ENCODE data around the gene ZNF536. TPM values are rescaled to one million over a fixed set of nuclear protein-coding genes. Genes with fewer than 3 reads are reported as not detected.

The ZNF536 gene
- total and polyA plus RNA-seq, 2 donors (not counting 3 experiments of a cell fraction or from before 2014, with no cell fraction given) = not detected

DNA sequence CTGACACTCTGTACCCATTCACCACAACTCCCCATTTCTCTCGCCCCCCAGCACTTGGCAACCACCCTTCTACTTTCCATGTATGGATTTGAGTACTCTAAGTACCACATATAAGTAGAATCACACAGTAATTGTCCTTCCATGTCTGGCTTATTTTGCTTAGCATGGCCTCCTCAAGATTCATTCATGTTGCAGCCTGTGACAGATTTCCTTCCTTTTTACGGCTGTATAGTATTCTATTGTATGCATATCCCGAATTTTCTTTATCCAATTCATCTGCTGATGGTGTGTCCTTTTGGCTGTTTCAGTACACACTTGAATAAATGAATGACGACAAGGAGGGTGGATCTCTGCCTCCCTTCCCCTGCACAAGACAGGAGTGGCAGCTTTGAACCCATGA, 95.1 kb downstream of the ZNF536 start:
- intact Hi-C loops (cut with micrococcal nuclease) (no loop called here), dilution Hi-C loops (cut with MboI; ENCODE audit: extremely low pct_ligation_motif_present, low sequenced_read_pairs) (no loop called here)
- H3K27me3 ChIP-seq (ENCODE audit: control insufficient read depth in 2 of 2, insufficient read depth in 2 of 2, low read length in 2 of 2) = no peaks in the 10 kb centered on the region
- no peak overlapping the region for H3K4me2 ChIP-seq (ENCODE audit: insufficient read depth, low read length)
- no peak overlapping the region for H3K4me3 ChIP-seq (replicated peaks in 1 of 3; ENCODE audit: insufficient read depth in 1 of 3, low read depth in 1 of 3, low read length in 3 of 3)
- peaks cover 9% of the 10 kb centered on the region for H3K9me3 ChIP-seq (replicated peaks; ENCODE audit: control insufficient read depth, insufficient read depth, low read length)
- H3K9me1 ChIP-seq (replicated peaks; ENCODE audit: control insufficient read depth, extremely low read depth, insufficient read depth, low read length) = no peaks in the 10 kb centered on the region
- H2AFZ ChIP-seq (ENCODE audit: low read depth, low read length) = no peak overlapping the region
- TF ChIP-seq JUN (IDR thresholded peaks at IDR 0.05; ENCODE audit: borderline replicate concordance, insufficient read depth, insufficient read length, low read depth) = no peak
- TF ChIP-seq MYC (IDR thresholded peaks at IDR 0.05; ENCODE audit: low read depth, low read length) = no peak
- no peak for TF ChIP-seq GATA2 (IDR thresholded peaks at IDR 0.05; ENCODE audit: insufficient read depth, insufficient read length, low read depth, low read length)
- TF ChIP-seq EZH2 (IDR thresholded peaks at IDR 0.05; ENCODE audit: borderline replicate concordance, low read depth, low read length, severe bottlenecking) = no peak
- TF ChIP-seq, protein P1, sequence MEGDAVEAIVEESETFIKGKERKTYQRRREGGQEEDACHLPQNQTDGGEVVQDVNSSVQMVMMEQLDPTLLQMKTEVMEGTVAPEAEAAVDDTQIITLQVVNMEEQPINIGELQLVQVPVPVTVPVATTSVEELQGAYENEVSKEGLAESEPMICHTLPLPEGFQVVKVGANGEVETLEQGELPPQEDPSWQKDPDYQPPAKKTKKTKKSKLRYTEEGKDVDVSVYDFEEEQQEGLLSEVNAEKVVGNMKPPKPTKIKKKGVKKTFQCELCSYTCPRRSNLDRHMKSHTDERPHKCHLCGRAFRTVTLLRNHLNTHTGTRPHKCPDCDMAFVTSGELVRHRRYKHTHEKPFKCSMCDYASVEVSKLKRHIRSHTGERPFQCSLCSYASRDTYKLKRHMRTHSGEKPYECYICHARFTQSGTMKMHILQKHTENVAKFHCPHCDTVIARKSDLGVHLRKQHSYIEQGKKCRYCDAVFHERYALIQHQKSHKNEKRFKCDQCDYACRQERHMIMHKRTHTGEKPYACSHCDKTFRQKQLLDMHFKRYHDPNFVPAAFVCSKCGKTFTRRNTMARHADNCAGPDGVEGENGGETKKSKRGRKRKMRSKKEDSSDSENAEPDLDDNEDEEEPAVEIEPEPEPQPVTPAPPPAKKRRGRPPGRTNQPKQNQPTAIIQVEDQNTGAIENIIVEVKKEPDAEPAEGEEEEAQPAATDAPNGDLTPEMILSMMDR (IDR thresholded peaks at IDR 0.05; ENCODE audit: extremely low read depth in 1 of 2, insufficient read depth in 1 of 2, low read depth in 1 of 2, low read length in 2 of 2) = no peak
- FAIRE-seq (no peak), DNase-seq (ENCODE audit: low read depth, low spot score) (no peak)
- BruUV-seq (replicated peaks) = no TSS peak
- no peaks in the 10 kb centered on the region for H3K4me1 ChIP-seq (ENCODE audit: control insufficient read depth, extremely low read depth, insufficient read depth, low read length)
- H3K9ac ChIP-seq (replicated peaks; ENCODE audit: extremely low read depth, insufficient read depth, low read length) = no peak overlapping the region
- no peaks in the 10 kb centered on the region for H3K36me3 ChIP-seq (ENCODE audit: control insufficient read depth in 2 of 2, extremely low read depth in 1 of 2, insufficient read depth in 2 of 2, low read length in 2 of 2)
- ChIA-PET POLR2A (no interaction called here), CTCF (no interaction called here)
- H4K20me1 ChIP-seq (replicated peaks; ENCODE audit: control insufficient read depth, extremely low read depth, insufficient read depth, low read length) = no peaks in the 10 kb centered on the region
- no peak overlapping the region for H3K27ac ChIP-seq (ENCODE audit: insufficient read depth, low read depth, low read length)
- H3K79me2 ChIP-seq (ENCODE audit: control insufficient read depth, insufficient read depth, low read length) = no peaks in the 10 kb centered on the region

GRCh38 chr19:30469774-30470173, 97.6 kb downstream of the ZNF536 start:
- H4K20me1 ChIP-seq (replicated peaks; ENCODE audit: control insufficient read depth, extremely low read depth, insufficient read depth, low read length) = no peaks in the 10 kb centered on the region
- intact Hi-C loops (cut with micrococcal nuclease) = no loop called here
- H2AFZ ChIP-seq (ENCODE audit: low read depth, low read length) = no peak overlapping the region
- H3K36me3 ChIP-seq (ENCODE audit: control insufficient read depth in 2 of 2, extremely low read depth in 1 of 2, insufficient read depth in 2 of 2, low read length in 2 of 2) = no peaks in the 10 kb centered on the region
- H3K4me1 ChIP-seq (ENCODE audit: control insufficient read depth, extremely low read depth, insufficient read depth, low read length) = no peaks in the 10 kb centered on the region
- BruUV-seq (replicated peaks) = no TSS peak
- no peaks in the 10 kb centered on the region for H3K27me3 ChIP-seq (ENCODE audit: control insufficient read depth in 2 of 2, insufficient read depth in 2 of 2, low read length in 2 of 2)
- CTCF ChIA-PET = no interaction called here
- no peak for FAIRE-seq
- H3K4me3 ChIP-seq (replicated peaks in 1 of 3; ENCODE audit: insufficient read depth in 1 of 3, low read depth in 1 of 3, low read length in 3 of 3) = no peak overlapping the region
- no peak overlapping the region for H3K27ac ChIP-seq (ENCODE audit: insufficient read depth, low read depth, low read length)
- H3K4me2 ChIP-seq (ENCODE audit: insufficient read depth, low read length) = no peak overlapping the region
- no peak overlapping the region for H3K9ac ChIP-seq (replicated peaks; ENCODE audit: extremely low read depth, insufficient read depth, low read length)
- POLR2A ChIA-PET = no interaction called here
- H3K9me3 ChIP-seq (replicated peaks; ENCODE audit: control insufficient read depth, insufficient read depth, low read length) = peaks cover 6% of the 10 kb centered on the region
- TF ChIP-seq POLR2A (IDR thresholded peaks at IDR 0.05; ENCODE audit: low read depth, low read length) = no peak
- TF ChIP-seq JUN (IDR thresholded peaks at IDR 0.05; ENCODE audit: borderline replicate concordance, insufficient read depth, insufficient read length, low read depth) = no peak
- no peak for TF ChIP-seq FOS (IDR thresholded peaks at IDR 0.05; ENCODE audit: borderline replicate concordance, insufficient read depth, low read length)
- TF ChIP-seq, protein P1 (IDR thresholded peaks at IDR 0.05; ENCODE audit: extremely low read depth in 1 of 2, insufficient read depth in 1 of 2, low read depth in 1 of 2, low read length in 2 of 2) = no peak
- no peak for TF ChIP-seq MAX (IDR thresholded peaks at IDR 0.05; ENCODE audit: insufficient read depth, insufficient read length)
- TF ChIP-seq EZH2 (IDR thresholded peaks at IDR 0.05; ENCODE audit: borderline replicate concordance, low read depth, low read length, severe bottlenecking) = no peak
- no peak for TF ChIP-seq POLR2AphosphoS5 (IDR thresholded peaks at IDR 0.05; ENCODE audit: insufficient read depth, low read depth, low read length)
- no peak for TF ChIP-seq GATA2 (IDR thresholded peaks at IDR 0.05; ENCODE audit: insufficient read depth, insufficient read length, low read depth, low read length)
- TF ChIP-seq MYC (IDR thresholded peaks at IDR 0.05; ENCODE audit: low read depth, low read length) = no peak
- H3K79me2 ChIP-seq (ENCODE audit: control insufficient read depth, insufficient read depth, low read length) = no peaks in the 10 kb centered on the region
- DNase-seq (ENCODE audit: low read depth, low spot score) = no peak
- H3K9me1 ChIP-seq (replicated peaks; ENCODE audit: control insufficient read depth, extremely low read depth, insufficient read depth, low read length) = no peaks in the 10 kb centered on the region
- dilution Hi-C loops (cut with MboI; ENCODE audit: extremely low pct_ligation_motif_present, low sequenced_read_pairs) = no loop called here
